GM21360 (cell line): ENCODE measurements around the gene BGN.

Source experiments
- ATAC-seq: cut with Tn5 transposase; IDR thresholded peaks from one replicate; pipeline ENCODE4 v1.9.1; 2021; ENCODE audit warnings: mild to moderate bottlenecking, moderate library complexity; ENCODE audit not compliant: unreplicated experiment

The BGN gene

DNA sequence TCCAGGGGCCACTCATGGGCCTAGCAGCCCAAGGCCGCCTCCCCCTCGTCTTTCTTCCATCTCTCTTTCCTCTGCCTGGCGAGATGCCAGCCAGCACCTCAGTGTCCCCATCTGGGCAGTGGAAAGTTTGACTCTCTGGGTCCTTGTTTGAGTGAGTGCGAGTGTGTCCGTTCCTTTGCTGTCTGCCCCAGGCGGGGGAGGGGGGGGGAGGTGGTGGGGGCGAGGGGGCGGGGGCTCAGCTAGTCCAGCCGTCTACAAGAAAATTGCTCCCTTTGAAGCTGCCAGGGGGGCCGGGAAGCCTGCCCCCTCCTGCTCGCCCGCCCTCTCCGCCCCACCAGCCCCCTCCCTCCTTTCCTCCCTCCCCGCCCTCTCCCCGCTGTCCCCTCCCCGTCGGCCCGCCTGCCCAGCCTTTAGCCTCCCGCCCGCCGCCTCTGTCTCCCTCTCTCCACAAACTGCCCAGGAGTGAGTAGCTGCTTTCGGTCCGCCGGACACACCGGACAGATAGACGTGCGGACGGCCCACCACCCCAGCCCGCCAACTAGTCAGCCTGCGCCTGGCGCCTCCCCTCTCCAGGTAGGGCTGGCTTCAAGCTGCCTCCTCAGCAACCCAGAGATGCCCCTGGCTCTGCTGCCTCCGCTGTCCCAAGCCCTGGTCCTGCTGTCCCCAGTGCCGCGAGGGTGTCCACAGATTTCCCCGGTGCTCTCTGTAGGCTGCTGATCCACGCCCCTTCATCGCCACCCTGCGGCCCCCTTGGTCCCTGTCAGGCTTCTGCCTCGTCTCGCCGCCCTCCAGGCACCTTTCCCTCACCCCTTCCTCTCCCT lies at the start of gene BGN:
TSS of gene BGN (plus strand) at position 440 of the 821 bp plus-strand sequence. CDS start 9,652 bp downstream, outside the sequence.
- ATAC-seq: no peak

DNA sequence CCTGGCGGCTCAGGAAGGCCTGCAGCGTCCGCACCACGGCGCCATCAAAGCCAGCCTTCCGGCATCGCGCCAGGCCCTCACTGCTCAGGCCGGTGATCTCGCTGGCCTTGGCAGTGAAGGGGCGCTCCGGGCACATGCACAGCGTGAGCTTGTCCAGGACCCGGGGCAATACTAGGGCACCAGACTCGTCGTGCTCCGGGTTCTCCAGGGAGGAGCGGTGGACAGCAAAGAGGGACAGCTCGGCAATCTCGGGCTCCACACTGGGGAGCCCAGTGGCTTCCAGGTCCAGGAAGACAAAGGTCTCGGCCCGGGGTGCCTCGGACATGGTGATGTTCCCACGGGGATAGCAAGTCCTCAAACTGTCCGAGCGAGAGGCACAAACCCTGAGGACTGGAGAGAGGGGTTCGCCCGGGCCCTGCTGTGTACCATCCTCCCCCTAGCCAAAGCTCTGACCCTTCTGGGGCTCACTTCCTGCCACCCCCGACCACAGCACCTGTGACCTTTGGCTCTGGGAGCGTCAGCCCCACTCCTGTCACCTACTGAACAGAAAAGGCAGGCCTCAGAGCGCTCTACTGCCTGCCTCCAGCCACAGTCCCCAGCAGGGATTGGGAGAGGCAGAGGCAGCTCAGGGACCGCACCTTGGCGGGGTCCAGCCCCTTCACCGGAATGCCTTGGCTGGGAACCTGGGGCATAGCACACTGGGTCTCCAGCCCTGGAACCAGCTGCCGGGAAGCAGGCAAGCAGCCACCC lies 49.5 kb upstream of the BGN start:
- ATAC-seq: no peak

DNA sequence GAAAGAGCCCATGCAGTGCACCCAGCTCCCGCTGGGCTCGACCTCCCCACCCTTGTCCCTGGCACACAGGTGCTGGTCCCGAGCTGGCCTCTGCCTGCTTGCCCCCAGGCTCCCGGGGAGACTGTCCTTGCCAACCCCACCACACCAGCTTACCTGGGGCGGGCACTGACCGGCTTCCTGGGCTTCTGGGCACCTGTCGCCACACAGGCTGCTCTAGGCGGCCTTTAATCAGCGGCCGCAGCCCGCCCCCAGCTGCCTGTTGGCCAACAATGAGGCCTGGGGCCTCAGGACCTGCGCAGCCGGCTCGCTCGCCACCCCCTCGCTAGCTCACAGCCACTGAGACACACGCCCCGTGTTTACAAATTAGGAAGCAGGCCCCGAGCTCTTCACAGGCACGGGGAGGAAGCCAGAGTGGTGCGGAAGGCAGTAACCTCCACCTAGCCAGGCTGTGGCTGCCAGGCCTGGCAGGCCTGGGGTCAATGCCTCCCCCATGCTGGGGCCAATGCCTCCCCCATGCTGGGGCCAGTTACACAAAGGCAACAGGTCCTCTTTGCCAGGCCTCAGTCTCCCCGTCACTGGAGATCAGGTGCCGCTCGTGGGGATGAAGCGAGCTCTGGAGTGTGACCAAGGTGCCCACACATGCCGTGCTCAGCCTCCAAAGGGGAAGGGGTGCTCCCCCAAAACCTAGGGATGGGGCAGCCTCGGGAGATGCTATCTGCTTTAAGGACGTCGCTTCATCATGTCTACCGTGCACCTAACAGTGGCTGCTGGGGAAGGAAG lies 48.7 kb upstream of the BGN start, which contains the start of gene TREX2:
TSS of gene TREX2 (minus strand) at position 201 of the 780 bp plus-strand sequence. CDS start 626 bp downstream, outside the sequence.
- ATAC-seq: no peak

DNA sequence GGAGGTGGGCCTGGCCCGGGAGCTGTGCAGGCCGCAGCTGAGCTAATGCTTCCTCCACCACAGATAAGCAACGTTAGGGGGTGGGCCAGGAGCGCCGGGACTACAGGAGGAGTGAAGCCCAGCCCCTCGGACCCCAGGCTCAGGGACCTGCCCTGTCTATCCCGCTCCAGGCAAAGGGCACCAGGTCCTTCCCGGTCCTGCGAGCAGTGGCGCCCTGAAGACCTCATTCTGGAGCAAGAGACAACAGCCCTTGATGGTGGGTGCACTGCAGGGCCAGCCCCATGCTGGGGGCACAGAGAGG lies 48.2 kb upstream of the BGN start:
- no peak for ATAC-seq

DNA sequence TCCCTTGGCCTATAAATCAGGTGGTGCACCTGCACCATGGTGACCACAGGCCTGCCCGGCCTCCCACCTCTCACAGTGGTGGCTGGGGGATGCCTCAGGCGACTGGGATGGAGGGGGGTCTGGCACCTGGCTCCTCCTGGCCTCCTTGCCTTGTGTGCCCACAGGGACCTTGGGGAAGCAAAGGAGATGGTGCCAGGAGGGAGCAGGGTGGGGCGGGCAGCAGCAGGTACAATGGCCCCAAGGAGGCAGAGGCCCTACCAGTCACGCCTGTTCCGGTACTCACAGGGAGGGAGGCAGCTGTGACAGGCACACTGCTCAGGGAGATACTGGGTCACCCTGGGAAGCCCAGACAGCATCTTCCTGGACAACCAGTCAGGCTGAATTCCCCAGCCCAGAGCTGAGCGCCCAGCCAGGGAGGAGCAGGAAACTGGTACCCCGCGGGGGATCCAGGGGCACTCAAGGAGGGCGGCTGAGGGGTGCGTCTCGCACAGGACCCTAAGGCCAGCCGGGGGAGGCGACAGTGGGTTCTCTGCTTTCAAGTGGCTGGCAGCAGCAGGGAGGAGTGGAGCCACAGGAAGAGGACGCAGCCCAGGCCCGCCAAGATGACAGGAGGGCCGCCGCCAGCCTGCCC lies 47.7 kb upstream of the BGN start:
- ATAC-seq: no peak

DNA sequence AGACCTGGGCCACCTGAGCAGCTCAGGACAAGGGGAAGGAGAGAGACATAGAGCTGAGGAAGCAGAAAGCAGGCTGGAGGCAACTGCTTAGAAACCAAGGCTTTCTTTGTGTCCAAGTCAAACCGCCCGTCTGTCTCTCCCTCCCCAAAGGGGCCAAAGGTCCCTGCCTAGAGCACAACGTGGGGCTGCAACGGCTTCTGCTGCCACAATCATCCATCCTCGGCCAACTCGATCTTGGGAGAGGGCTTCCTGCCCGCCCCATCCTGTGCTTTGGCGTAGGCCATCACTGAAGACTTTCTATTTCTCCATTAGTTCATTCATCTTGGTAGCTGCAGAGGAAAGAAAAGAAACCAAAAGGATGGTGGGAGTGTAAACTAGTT lies 47.2 kb upstream of the BGN start:
- no peak for ATAC-seq

DNA sequence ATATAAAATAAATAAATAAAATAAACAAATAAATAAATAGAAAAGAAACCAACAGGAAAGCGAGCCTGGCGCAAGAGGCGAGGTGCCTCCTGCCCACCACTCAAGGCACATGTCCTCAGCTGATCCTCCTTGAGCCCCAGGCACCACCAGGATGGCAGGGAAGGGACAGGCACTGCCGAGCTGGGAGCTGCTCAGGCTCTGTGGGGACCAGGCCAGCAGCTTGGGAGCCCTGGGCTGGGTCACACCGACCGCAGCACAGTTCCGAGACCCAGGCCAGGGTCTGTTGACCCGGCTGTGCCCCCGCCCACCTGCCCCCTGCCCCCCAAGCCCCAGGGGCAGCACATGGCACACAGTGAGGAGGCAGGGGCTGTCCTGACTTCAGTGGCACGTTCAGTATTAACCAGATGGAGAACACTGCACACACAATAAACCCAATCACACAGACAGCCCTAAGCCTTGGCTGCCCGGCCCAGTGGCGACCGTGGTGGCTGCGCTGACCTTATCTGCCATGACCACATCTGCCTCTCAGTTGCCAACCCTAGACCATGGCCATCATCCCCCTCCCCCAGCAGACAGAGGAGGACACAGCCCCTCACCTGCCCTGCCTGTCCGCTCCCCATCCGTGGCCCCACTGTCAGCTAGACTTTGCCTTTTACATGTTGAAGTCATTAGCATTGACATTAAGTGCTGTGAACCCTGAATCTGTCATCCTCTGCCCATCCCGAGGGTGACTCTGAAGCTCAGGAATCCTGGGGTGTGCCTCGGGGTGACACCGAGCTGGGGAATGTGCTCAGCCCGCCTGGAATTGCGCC lies 46.0 kb upstream of the BGN start:
- no peak for ATAC-seq

DNA sequence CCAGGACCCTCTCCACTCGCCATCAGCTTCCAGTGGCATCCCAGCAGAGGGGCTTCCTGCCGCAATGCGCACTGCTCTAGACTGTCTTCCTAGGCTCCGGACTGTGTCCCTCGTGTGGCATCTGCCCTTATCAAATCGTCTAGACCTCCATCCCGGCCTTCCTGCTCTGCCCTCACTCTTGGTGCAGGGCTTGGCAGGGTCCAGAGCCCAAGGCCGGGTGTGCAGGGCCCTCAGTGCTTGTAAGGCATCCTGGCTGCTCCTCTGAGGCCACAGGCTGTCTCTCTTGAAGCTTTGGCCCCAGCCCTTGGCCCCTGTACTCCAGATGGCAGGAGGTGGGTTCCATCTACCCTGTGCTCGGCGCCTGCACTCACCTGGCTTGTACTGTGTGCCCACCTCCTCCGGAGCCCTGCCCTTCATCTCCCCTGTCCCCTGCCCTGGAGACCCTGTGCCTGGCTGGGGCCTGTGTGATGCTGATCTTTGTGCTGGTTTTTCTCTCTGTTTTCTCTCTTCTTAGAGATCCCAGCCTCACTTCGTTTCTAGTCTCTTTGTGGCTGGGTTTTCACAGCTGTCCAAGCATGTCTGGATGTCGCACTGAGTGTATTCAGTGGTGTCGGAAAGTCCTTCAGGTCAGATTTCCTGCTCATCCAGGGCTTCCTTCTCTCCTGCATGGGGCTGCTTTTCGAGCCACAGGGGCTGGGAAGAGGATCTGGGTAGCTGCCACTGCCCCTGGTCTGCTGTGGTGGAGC lies 45.2 kb upstream of the BGN start:
- no peak for ATAC-seq

DNA sequence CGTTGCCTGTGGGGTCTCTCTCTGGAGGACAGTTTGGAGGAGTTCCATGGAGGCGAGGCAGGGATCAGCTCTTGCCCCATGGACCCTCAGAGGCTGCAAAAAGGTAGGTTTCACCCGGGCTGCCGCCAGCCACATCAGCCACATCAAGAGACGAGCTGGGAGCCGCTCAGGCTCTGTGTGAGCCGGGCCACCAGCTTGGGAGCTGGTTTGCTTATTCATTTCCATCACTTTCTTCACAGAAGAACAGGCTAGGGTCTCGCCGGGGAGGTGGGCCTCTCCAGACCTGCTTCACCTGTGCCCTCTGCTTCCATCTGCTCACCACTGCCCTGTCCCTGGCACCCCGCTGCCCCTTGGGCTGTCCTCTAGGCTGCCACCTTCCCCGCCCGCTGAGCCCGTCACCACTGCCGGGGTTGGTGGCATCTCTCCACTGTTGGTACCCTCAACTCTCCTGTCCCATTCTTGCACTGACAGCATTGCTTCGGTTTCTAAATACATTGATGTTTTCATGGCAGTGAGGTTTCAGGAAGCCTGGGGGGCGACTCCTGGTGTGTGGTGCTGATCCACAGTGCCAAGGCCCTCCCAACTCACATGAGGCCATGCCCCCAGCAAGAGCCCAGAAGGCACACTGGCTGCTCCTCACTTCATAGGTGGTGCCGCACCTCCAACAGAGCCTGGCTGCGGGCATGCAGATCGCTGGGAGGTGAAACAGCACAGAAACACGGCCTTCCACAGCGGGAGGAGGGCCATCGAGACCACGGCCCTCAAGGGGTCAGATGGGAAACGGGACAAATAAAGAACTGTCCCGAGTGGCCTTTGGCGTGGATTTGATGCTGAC lies 44.4 kb upstream of the BGN start:
- ATAC-seq: no peak

DNA sequence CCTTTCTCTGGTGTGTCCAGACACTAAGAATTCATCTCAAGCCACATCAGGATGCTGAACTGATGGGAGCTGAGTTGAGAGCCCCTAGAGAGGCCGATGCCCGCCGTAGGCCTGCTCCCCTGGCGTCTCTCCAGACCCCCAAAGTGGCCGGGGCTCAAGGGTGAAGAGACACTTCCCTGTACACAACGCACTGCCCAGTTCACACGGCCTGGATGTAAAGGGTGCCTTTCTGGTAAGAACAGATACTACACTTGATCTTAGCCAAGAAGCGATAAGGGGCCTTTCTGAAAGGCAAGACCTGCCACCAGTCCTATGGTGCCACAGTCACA lies 43.9 kb upstream of the BGN start:
- ATAC-seq: no peak

DNA sequence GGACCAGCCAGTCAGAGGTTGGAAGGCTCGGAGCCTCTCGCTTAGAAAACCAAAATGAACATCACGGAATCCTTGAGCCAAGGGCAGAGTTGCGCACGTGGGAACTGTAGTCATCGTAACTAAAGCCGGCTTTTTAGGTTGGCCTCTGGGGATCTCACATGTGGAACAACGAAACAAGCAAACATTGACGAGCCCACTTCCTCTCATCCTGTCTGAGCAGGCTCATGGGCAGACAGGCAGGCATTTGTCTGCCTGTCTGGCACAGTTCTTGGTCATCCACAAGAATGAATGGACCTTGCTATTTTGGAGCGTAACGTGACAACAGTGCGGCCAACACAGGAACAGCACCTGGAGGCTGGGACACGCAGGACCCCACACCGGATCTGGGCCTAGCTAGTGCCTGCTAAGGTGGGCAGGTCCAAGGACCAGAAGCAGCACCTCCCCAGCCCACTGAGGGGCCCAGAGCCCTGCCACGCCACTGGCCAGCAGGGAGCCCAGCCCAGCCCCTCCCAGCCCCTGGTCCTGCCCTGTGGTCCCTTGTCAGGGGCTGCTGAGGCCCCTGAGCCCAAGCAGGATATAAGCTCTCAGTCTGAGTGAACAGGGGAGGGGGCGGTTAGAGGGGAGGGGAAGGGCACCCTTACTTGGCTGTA lies 39.8 kb upstream of the BGN start:
- ATAC-seq: no peak

DNA sequence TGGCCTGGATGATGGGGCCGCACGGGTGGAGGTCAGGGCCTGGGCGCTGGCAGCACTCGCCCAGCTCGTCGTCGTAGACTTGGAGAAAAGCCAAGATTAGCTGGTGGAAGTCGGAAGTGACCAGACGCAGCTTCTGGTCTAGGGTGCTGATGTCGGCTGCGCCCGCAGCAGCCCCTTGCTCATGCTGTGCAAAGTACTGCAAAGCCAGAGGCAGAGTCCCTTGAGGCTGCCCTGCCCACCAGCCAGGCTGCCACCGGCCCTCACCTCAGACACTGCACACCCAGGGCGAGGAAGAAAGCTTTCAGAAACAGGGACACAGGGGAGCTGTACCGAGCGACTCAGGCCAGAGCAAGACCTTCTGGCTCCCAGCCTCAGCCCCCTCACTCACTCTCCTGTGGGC lies 39.2 kb upstream of the BGN start:
- no peak for ATAC-seq

DNA sequence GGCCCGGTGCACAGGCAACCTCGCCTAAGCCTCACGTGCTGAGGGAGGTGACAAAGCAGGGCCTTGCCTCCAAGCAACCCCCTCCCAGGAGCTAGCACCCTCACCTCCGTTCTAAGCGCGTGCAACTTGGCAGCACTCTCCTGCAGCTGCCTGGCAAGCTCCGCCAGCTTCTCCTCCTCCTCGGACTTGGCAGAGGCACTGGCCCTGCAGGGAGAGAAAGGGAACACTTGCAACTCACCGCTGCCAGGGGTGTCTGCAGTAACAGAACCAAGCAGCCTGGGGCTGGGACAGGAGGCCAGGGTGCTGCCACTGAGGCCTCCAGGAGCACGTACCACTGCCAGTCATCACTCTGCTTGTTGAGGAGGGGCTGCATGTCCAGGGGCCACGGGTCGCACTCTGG lies 38.6 kb upstream of the BGN start:
- no peak for ATAC-seq

DNA sequence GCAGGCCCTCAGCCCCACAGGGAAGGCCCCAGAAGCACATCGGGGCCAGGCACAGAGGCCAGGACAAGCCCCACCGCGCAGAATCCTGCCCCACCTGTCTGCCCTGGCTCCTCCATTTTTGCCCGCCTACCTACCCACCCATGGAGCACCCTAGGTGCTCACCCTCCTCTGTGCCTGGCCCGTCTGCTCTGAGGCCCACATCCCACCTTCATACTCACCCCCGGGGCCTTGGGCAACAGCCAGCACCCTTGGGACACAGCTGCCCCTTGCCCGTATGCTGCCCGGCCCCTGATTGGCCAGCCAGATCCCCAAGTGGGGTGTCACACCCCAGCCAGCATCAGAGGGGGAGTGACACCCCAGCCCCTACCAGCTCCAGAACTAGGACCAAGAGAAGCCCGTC lies 38.1 kb upstream of the BGN start:
- no peak for ATAC-seq

DNA sequence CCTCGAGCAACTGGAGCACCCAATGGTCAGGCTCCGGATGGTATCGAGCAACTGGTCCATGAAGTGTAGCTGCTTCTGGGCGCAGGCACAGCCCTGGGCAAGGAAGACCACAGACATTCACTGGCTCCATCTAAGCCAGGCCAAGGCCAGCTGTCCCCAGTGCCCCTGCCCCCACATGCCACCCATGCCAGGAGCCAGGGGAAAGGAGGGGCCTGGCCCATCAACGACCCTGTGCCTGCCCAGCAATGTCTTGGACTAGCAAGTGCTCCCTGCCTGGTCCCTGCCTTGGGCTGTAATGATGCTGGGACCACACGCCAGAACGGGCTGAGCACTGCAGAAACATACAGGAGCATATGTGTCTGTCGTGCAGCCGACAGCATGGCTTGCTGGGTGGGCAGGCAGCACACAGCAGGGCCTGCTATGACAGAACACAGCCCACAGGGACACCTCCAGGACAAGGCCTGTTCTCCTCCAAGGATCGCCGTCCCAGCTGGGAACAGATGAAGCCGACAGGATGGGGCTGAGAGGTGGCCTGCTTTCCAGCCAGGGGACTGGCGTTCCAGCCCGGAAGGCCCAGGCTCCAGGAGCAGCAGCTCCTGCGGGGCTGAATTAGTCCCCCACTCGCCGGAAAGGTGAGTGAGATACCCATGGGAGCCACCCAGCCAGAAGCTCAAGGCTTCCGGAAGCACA lies 37.5 kb upstream of the BGN start:
- no peak for ATAC-seq

DNA sequence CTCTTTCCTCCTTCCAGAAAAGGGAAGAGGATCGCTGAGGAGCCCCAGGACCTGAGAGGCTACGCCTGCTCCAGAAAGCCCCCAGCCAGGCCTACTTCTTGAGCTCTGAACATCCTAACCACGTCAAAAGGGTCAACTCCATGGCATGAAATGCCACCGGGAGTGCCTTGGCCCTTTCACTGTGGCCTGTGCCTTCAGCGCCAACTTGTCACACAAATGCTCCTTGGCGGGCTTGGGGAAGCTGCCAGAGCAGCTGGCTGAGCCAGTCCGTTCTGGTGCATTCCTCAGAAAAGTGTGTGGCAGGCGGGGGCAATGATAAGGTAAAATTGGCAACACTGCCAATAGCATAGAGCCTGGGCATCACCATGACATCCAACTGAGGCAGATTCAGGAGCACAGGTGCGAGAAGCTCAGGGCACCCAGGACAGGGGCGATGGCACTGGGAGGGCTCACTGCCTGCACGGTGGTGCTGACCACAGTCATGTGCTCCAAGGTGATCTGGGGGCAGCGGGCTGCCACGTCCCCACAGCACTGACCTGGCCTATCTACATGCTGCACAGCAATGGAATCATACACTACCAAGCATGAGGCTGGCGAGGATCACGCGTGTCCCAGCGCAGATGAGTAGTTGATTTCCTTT lies 36.8 kb upstream of the BGN start:
- ATAC-seq: no peak

DNA sequence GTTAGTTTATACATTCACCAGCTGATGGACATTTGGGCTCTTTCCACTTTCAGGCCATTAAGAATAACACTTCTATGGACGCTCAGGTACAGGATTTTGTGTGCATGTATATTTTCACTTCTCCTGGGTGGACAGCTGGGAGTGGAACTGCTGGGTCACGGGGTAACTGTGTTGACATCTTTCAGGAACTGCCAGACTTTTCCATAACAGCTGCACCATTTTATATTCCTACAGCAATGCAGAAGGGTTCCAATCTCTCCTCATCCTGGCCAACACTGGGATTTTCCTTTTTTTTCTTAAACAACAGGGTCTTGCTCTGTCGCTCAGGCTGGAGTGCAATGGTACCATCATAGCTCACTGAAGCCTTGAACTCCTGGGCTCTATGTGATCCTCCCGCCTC lies 36.3 kb upstream of the BGN start:
- ATAC-seq: no peak
